ELF-1 (cell line): Measurements from ENCODE around the gene PTP4A2.
A peak's percentile ranks its signal among the peaks of the same experiment; 100 is the strongest.

Experiments
- DNase-seq: peaks from one replicate; pipeline ENCODE4 v3.0.0-alpha.2; 2016; ENCODE audit warnings: low read depth, low spot score

PTP4A2 gene

GRCh38 chr1:31886866-31887265 lies 51.3 kb downstream of the PTP4A2 start:
- no peak for DNase-seq

DNA sequence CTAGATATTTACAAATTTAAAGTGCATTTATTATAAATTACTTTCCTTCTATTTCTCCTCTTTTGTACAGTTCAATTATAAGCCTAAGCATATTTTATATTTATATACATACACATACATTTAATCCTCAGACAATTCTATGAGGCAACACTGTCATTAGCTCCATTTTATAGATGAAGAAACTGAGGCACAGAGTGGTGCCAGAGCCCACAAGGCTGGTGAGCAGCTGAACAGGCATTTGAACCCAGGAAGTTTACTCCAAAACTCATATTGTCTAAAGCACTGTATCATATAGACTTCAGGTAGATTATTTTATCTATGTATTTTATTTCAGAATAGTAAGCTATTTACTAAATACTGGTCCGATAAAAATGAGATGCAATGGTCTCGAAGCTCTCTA lies 52.3 kb downstream of the PTP4A2 start:
- DNase-seq, result no peak

DNA sequence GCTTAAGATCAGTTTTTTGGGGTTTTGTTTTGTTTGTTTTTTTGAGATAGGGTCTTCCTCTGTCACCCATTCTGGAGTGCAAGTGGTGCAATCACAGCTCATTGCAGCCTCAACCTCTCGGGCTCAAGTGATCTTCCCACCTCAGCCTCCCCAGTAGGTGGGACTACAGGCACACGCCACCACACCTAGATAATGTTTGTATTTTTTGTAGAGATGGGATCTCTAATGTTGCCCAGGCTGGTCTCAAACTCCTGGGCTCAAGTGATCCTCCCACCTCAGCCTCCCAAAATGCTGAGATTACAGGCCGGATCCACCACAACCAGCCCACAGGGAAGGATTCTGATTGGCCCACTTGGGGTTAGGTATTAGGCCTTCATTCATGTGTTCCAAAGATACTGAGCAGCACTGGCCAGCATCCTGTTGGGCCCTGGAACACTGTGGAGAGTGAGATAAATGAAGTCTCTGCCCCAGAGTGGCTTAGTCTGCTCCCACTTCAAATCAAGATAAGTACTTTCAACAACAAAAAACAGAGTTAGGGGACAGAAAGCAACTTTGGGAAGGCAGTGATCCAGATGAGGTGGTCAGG lies 54.7 kb downstream of the PTP4A2 start:
- DNase-seq, result no peak

DNA sequence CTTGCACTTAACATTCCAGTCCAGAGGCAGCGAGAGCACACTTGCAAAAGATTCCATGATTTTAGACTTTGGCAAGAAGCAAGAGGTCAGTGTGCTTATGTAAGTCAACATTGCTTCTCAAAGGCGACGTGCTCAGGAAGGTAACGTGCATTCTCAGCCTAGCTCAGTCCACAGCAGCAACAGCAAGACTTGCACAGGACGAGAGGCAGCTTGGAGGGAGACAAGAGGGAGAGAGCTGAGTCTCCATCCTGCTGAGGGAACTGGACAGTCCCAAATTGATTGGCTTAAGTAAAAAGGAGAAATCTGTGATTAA lies 56.5 kb downstream of the PTP4A2 start:
- no peak for DNase-seq

GRCh38 chr1:31880957-31881687 lies 57.0 kb downstream of the PTP4A2 start:
- no peak for DNase-seq

DNA sequence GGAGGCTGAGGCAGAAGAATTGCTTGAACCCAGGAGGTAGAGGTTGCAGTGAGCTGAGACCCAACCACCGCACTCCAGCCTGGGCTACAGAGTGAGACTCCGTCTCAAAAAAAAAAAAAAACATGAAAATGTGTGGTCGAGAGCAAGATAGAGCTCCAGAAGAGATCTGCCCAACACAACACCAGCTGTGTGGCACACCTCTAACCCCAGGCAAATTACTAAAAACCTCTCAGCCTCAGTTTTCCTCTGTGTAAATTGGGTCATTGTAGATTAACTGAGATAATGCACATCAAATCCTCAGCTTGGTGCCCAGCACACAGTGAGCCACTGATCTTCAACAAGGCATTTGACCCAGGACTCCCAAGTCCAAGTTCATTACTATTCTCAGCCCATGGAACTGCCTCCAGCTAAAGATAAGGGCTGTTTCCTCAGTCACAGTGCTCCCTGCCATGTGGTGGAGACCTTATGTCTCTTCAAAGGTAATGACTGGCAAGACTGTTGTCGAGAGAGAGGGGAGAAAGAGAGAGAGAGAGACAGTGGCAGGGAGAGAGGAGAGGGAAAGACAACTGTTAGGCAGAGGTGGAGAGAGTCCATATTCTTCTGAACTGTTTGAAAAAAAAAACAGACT lies 58.1 kb downstream of the PTP4A2 start:
- no peak for DNase-seq

- peak; percentile 54 for DNase-seq
Measured at GRCh38 chr1:31878058-31878457, 60.1 kb downstream of the PTP4A2 start.

DNA sequence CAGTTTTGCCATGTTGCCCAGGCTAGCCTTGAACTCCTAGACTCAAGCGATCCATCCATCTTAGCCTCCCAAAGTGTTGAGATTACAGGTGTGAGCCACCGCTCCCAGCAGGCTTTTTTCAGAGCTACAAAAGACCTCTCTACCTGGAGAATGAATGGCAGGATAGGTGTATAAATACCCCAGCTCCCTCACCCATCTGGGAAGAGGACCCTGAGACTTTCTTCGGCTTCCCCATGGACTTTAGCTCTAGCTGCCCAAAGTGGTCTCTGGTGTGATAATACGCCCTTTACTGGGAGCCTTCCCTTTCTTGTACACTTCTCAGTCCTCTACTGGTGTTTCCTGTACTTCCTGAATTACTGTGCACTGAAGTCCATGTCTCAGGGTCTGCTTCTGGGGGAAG lies 60.6 kb downstream of the PTP4A2 start:
- DNase-seq, result no peak

GRCh38 chr1:31875636-31876236 lies 62.4 kb downstream of the PTP4A2 start:
- DNase-seq, result no peak

DNA sequence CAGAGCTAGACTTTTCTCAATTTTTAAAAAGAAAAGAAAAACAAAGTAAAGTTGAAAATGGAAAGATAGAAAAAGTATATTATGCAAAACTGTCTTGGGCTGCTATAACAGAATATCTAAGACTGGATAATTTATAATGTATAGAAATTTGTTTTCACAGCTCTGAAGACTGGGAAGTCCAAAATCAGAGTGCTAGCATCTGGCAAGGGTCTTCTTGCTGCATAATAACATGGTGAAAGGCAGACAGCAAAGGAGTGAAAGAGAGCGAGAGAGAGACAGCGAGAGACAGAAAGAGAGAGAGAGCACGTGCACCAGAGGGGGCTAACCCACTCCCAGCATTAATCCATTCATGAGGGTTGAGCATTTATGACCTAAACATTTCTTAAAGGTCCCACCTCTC lies 63.2 kb downstream of the PTP4A2 start:
- no peak for DNase-seq

DNA sequence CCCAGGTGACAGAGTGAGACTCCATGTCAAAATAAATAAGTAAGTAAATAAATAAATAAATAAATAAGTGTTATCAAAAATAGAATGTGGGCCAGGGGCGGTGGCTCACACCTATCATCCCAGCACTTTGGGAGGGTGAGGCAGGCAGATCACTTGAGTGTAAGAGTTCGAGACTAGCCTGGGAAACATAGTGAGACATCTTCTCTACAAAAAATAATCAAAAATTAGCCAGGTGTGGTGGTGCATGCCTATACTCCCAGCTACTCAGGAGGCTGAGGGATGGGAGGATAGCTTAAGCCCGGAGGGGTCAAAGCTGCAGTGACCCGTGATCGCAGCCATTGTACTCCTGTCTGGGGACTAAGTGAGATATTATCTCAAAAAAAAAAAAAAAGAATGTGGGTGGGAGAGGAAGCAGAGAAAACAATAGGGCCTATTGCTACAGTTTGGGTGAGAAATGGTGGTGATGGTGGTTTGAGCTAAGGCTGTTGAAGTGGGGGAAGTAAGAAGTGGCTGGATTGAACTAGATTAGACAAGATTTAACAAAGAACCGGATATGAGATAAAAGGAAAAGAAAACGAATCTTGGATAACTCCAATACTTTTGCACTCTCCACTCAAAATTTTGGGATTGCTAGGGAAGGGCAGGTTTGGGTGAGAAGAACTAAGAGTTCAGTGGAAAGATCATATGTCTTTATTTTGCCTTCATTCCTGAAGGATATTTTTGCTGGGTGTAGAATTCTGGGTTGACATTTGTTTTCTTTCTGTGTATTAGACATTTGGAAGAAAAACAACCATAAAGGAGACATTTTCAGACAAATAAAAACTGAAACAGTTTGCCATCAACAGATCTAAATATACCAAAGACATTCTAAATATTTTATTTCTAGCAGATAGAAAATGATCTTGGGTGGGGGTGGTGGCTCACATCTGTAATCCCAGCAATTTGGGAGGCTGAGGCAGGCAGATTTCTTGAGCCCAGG lies 65.2 kb downstream of the PTP4A2 start:
- no peak for DNase-seq

GRCh38 chr1:31871703-31872102 lies 66.5 kb downstream of the PTP4A2 start:
- no peak for DNase-seq

DNA sequence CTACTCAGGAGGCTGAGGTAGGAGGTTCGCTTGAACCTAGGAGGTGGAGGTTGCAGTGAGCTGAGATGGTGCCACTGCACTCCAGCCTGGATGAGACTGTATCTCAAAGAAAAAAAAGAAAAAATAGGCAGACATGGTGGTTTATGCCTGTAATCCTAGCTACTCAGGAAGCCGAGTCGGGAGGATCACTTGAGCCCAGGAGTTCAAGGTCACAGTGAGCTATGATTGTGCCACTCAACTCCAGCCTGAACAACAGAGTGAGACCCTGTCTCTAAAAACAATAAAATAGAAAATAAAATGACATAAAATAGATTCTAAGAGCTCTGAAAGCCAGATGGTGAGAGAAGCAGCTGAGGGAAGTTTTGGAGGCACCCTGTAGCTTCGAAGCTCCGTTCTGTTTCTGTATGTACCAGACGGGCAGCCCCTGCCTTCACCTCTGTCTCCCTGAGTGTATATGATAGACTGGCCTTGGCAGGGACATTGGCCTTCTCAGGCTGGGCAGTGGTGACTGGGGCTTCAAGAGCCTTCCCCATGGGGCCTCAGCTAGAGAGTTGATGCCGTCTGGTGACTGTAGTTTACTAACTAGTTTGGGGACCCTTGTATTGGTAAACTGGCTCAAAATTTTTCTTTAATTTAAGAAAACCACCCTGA lies 68.0 kb downstream of the PTP4A2 start:
- no peak for DNase-seq

DNA sequence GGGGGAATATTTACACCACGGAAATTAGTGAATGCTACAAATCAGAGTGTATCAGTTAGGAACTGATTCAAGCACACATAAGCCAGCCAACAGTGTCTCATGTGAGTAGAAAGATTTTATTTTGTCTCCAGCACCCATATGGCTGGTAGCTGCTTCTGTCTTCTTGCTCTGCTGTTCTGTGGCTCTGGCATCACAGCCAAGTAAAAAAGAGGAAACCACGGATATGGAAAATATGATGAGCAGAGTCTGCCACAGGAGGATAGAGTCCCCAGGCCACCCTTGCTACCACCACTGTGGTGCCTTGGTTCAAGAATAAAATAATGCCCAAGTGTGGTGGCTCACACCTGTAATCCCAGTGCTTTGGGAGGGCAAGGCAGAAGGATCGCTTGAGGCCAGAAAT lies 68.7 kb downstream of the PTP4A2 start:
- DNase-seq, result no peak

- no peak for DNase-seq
Measured at GRCh38 chr1:31868862-31869261, 69.3 kb downstream of the PTP4A2 start.

DNA sequence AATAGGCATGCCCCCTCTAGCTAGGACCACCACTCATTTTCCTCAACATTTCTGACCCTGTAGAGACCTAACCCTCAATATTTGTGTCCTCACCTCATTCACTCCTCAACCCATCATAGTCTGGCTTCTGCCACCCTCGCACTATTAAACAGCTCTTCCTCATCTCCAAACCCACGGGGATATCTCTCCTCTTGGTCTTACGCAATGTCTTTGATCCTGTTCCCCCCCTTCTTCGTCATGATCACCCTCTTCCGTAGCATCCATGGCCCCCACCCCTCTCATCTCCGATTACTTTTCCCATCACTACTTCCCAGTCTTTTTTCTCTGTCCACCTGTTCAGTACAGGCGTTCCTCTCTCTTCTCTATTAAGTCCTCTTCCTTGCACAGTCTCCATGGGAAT lies 70.6 kb downstream of the PTP4A2 start:
- DNase-seq, result no peak

GRCh38 chr1:31866450-31867032 lies 71.6 kb downstream of the PTP4A2 start:
- no peak for DNase-seq

DNA sequence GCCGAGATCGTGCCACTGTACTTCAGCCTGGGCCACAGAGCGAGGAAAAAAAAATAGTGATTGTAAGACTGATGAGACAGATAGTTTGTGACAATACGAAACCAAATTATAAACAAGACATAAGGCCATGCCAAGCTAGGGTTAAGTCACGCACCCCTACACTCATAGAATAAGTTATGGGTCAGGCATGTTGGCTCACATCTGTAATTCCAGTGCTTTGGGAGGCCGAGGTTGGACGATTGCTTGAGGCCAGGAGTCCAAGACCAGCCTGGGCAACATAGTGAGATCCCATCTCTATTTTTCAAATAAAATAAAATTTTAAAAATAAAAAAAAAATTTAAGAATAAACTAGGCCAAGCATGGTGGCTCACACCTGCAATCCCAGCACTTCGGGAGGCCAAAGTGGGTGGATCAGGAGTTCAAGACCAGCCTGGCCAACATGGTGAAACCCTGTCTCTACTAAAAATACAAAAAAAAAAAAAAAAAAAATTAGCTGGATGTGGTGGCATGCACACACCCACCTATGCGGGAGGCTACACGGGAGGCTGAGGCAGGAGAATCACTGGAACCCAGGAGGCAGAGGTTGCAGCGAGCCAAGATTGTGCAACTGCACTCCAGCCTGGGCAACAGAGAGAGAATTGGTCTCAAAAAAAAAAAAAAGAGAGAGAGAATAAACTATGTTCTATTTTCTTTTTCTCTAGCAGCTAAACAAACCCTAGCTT lies 72.3 kb downstream of the PTP4A2 start:
- DNase-seq, result no peak

DNA sequence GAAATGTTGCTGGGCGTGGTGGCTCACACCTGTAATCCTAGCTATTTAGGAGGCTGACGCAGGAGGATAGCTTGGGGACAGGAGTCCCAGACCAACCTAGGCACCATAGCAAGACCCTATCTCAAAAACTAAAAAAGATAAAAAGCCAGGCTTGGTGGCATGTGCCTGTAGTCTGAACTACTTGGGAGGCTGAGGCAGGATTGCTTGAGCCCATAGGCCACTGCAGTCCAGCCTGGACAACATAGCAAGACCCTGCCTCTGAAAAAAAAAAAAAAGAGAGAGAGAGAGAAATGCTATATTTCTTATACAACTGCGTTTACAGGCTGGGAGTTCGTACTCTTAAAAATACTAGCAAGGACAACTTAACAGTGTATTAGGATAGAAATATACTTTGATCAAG lies 76.1 kb downstream of the PTP4A2 start:
- DNase-seq, result no peak

GRCh38 chr1:31861346-31861745 lies 76.8 kb downstream of the PTP4A2 start:
- DNase-seq, result no peak
